ENCODE measurements around the gene POU6F1. TPM values are rescaled to one million over a fixed set of nuclear protein-coding genes. Genes with fewer than 3 reads are reported as not detected.
A peak's percentile ranks its signal among the peaks of the same experiment; 100 is the strongest.

The POU6F1 gene
- total and polyA plus RNA-seq, 9 of the 15 experiments (the other 6 are each of a cell fraction or from before 2014, with no cell fraction given): 0.14 to 3.3 (median 1.1) TPM

GRCh38 chr12:51238037-51238509 is 20.2 kb upstream of the POU6F1 start:
- peak overlapping the region; percentile 42 for H3K27ac ChIP-seq (ENCODE audit: extremely low read depth, low read depth, low read length)
- H3K9me1 ChIP-seq (ENCODE audit: control insufficient read depth, insufficient read depth, low read length): no peaks in the 10 kb centered on the region
- no peak; the same call in 2 of the 3 replicates for ATAC-seq
- intact Hi-C loops (cut with micrococcal nuclease) (loop anchor here (2.0 kb wide), 1 partner anchor 19 kb away; the partner anchor contains the start of gene POU6F1), in situ Hi-C loops (cut with MboI) (no loop called here)
- H3K79me2 ChIP-seq (ENCODE audit: control insufficient read depth, insufficient read depth, low read length): peaks cover 27% of the 10 kb centered on the region
- no TSS peak for BruUV-seq (replicated peaks)
- ChIA-PET POLR2A (interaction anchor here (0.6 to 4.6 kb wide), 18 partner anchors 9 to 1685 kb away, joined by 3 to 37 read pairs (median 4); partner anchors contain the start of genes POU6F1 and SLC11A2), CTCF (ENCODE audit: low intra/inter-chr PET ratio) (no interaction called here)
- peak overlapping the region; percentile 87 to 100; a peak in 3 of 4 replicates for H3K9ac ChIP-seq (ENCODE audit: insufficient read depth in 1 of 2, low read depth in 2 of 2, low read length in 2 of 2)
- no peak for FAIRE-seq
- peaks cover 33% of the 10 kb centered on the region for H3K36me3 ChIP-seq (ENCODE audit: control insufficient read depth, insufficient read depth, low read length)
- no peaks in the 10 kb centered on the region for H3K9me3 ChIP-seq (replicated peaks; ENCODE audit: control insufficient read depth, insufficient read depth, low read depth, low read length)
- peaks cover 4 to 22% of the 10 kb centered on the region in 2 experiments; a peak in 4 of 5 replicates for H3K4me1 ChIP-seq (replicated peaks in 1 of 2; ENCODE audit: control insufficient read depth in 2 of 2, insufficient read depth in 2 of 2, low read length in 2 of 2)
- peak overlapping the region; percentile 93 for H3K4me3 ChIP-seq
- no peaks in the 10 kb centered on the region; the same call in 1 of the 2 replicates for H4K20me1 ChIP-seq (replicated peaks; ENCODE audit: control insufficient read depth, insufficient read depth, low read length)
- peak overlapping the region; percentile 95 for H3K4me2 ChIP-seq (ENCODE audit: insufficient read depth, low read length)
- WGBS (ENCODE audit: insufficient coverage, low coverage, missing lambda C conversion rate): 26% methylated on average over 9 of the region's 10 CpGs
- peak overlapping the region; percentile 95 for H2AFZ ChIP-seq (ENCODE audit: low read depth, low read length)
- no peaks in the 10 kb centered on the region for H3K27me3 ChIP-seq (ENCODE audit: control insufficient read depth in 2 of 2, insufficient read depth in 2 of 2, low read length in 2 of 2)
- DNase-seq (ENCODE audit: extremely low read depth in 1 of 4, low spot score in 3 of 4): no peak
- TF ChIP-seq THRB (CRISPR knock-in tag; conservative IDR thresholded peaks at IDR 0.05) (peak; percentile 6; the same call in 1 of the 2 replicates), ZEB2 (IDR thresholded peaks at IDR 0.05) (peak; percentile 54; the same call in 1 of the 2 replicates), EWSR1 (IDR thresholded peaks at IDR 0.05; ENCODE audit: borderline replicate concordance, low read depth, partially characterized antibody) (no peak)
- TF ChIP-seq, protein P1, sequence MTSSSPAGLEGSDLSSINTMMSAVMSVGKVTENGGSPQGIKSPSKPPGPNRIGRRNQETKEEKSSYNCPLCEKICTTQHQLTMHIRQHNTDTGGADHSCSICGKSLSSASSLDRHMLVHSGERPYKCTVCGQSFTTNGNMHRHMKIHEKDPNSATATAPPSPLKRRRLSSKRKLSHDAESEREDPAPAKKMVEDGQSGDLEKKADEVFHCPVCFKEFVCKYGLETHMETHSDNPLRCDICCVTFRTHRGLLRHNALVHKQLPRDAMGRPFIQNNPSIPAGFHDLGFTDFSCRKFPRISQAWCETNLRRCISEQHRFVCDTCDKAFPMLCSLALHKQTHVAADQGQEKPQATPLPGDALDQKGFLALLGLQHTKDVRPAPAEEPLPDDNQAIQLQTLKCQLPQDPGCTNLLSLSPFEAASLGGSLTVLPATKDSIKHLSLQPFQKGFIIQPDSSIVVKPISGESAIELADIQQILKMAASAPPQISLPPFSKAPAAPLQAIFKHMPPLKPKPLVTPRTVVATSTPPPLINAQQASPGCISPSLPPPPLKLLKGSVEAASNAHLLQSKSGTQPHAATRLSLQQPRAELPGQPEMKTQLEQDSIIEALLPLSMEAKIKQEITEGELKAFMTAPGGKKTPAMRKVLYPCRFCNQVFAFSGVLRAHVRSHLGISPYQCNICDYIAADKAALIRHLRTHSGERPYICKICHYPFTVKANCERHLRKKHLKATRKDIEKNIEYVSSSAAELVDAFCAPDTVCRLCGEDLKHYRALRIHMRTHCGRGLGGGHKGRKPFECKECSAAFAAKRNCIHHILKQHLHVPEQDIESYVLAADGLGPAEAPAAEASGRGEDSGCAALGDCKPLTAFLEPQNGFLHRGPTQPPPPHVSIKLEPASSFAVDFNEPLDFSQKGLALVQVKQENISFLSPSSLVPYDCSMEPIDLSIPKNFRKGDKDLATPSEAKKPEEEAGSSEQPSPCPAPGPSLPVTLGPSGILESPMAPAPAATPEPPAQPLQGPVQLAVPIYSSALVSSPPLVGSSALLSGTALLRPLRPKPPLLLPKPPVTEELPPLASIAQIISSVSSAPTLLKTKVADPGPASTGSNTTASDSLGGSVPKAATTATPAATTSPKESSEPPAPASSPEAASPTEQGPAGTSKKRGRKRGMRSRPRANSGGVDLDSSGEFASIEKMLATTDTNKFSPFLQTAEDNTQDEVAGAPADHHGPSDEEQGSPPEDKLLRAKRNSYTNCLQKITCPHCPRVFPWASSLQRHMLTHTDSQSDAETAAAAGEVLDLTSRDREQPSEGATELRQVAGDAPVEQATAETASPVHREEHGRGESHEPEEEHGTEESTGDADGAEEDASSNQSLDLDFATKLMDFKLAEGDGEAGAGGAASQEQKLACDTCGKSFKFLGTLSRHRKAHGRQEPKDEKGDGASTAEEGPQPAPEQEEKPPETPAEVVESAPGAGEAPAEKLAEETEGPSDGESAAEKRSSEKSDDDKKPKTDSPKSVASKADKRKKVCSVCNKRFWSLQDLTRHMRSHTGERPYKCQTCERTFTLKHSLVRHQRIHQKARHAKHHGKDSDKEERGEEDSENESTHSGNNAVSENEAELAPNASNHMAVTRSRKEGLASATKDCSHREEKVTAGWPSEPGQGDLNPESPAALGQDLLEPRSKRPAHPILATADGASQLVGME (CRISPR knock-in tag; IDR thresholded peaks at IDR 0.05): 0 out of 2 replicates have a peak, but pooled peaks have one; percentile 18

All from K562 (cell line).